NCI-H748 (cell line): ENCODE measurements around the gene HIGD1A.
A peak's percentile ranks its signal among the peaks of the same experiment; 100 is the strongest.

Source experiments
- DNase-seq: peaks from one replicate; lab custom pipeline; 2025; ENCODE audit not compliant: unreplicated experiment; lab: John Stamatoyannopoulos, UW

Gene HIGD1A

DNA sequence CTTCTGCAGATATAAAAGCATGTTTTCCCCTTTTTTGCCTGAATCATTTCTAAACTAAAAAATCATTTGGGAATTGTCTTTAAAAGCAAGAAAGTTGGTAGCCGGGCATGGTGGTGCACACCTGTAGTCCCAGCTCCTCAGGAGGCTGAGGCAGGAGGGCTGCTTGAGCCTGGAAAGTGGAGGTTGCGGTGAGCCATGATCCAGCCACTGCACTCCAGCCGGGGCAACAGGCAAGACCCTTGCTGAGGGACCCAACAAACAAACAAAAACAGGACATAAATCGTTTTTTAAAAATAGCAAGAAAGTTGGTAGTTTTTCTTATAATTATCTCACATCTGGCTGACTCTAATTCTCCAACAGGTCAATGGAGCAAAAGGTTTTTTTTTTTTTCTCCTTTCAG, 2.5 kb downstream of the HIGD1A start:
- no peak for DNase-seq

GRCh38 chr3:42801048-42801620, 3.2 kb downstream of the HIGD1A start:
- no peak for DNase-seq

DNA sequence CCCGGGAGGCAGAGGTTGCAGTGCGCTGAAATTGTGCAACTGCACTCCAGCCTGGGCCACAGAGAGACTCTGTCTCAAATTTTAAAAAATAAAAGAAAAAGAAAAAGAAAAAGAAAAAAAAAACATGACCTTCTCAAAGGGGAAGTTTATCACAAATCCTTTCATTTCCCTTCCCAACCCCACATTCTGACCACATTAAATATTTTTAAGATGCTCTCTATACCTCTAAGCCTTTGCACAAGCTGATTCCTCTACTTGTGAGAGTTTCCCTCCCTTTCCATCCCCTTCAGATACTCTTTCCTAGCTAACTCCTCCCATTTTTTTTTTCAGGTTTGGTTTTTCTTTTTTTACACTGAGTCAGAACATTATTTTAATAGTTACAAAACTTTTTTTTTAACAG, 4.0 kb downstream of the HIGD1A start:
- no peak for DNase-seq

DNA sequence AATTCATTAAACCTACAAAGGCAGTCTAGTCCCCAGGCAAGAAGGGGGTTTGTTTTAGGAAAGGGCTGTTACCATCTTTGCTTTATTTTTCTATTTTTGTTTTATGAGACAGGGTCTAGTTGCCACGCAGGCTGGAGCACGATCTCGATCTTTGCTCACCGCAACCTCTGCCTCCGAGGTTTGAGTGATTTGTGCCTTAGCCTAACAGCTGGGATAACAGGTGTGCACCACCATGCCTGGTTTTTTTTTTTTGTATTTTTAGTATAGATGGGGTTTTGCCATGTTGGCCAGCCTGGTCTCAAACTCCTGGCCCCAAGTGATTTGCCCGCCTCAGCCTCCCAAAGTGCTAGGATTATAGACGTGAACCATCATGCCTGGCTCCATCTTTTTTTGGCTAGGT, 4.9 kb downstream of the HIGD1A start:
- no peak for DNase-seq

DNA sequence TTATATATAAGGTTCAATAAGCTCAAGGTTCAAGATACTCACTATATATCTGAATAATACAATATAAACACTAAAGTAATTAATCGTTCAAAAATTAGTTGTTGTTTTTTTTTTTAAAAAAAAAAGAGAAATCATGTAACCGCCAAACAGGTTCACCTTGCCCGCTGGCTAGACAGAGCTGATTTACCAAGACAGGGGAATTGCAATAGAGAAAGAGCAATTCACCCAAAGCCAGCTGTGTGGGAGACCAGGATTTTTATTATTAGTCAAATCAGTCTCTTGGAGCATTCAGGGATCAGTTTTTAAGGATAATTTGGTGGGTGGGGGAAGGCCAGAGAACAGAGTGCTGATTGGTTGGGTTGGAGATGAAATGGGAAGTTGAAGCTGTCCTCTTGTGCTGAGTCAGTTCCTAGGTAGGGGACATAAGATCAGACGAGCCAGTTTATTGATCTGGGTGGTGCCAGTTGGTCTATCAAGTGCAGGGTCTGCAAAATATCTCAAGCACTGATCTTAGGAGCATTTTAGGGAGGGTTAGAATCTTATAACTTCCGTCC, 7.9 kb downstream of the HIGD1A start:
- DNase-seq: no peak

DNA sequence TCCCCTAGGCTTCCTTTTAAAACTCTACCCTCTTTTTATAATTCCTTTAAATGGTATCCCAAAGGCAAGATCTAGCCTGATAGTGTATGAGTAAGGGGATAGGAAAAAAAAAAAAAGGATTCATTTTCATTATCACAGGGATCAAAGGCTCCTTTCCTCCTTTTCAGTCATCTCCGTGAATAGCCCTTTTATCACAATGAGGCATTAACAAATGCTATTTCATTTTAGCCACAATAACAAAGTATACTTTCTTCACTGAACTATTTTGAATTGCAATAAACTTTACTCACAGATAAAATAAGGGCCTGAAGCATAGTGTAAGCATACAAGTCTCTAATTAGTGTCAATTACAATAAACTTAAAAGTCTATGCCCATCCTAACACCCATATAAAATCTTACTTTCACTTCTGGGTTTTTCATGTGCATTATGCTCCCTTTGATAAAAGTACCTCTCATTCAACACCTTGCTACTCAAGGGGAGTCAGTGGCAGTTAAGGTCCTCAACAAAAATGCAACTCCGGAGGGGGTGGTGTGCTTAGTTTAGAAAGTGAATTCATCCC, 8.6 kb downstream of the HIGD1A start:
- DNase-seq: no peak

DNA sequence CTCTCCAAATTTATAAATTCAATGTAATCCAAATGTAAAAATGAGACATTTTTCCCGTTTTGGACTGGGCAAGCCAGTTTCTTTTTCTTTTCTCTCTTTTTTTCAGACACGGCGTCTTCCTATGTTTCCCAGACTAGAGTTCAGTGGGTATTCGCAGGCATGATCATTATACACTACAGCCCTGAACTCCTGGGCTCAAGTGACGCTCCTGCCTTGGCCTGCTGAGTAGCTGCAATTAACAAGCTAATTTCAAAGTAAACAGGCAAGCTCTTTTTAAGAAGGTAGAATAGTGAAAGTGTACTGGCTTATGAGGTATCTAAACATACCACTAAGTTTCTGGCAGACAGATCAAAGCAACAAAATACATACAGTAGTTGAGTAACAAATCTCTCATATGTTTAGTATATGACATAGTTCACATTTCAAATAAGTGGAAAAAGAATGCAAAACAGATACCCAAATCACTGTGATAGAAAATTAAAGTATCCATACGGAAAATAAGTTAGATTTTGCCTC, 13.5 kb downstream of the HIGD1A start:
- no peak for DNase-seq

- no peak for DNase-seq
Measured at GRCh38 chr3:42786631-42787030, 17.7 kb downstream of the HIGD1A start.

DNA sequence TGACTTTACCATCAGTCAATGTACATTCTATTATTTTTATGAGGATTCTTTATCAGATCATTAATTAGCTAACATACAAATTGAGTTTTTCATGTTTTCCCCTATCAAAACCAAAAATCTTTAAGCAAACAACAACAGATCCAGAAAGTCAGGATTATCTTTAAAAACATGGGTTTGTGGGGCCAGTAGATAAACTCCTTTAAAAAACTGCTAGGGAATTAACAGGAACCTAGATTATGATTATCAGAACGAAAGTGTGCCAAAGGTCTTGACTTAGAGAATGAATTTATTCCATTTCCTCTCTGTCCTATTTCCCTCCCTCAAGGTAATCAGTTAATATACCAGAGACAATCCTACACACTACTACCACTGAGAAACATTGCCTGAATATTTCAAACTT, 18.1 kb downstream of the HIGD1A start:
- DNase-seq: no peak

- peak; percentile 72 for DNase-seq
Measured at GRCh38 chr3:42780892-42781700, 23.2 kb downstream of the HIGD1A start.

DNA sequence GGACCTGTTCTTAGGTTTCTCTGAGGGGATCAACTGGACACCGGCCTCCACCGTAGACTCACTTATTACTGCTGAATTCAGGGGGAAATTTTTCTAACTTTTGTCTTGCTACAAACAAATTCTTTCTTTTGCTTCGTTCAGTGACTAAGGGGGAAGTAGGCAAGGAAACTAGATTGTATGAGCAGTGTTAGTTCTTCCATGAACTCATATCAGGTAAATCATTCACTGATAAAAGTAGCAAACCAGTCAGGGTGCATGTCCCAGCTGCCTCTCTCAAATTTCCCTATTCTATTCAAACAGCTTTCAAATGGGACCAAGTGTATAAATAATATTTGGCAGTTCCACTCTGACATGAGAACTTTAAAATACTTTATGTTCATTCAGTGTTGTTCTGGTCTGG, 23.9 kb downstream of the HIGD1A start:
- no peak for DNase-seq

DNA sequence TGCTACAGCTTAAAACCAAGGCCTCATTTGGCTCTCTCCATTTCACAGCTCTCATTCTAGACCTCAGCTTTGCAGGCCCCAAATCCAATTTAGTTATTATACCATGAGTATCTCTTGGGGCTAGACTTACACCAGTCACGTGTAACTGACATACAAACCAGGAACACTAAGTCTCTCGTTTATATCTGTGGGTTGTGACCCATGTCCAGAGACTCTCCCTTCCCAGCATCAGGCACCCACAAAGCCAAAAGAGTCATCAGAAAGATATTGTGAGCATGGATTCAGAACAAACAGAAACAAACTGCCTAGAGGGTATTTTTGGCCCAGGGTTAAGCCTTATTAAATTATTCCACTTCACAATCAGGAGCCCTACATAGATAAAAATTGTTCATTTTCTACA, 25.6 kb downstream of the HIGD1A start:
- no peak for DNase-seq

GRCh38 chr3:42773409-42773751, 30.9 kb downstream of the HIGD1A start:
- no peak for DNase-seq

DNA sequence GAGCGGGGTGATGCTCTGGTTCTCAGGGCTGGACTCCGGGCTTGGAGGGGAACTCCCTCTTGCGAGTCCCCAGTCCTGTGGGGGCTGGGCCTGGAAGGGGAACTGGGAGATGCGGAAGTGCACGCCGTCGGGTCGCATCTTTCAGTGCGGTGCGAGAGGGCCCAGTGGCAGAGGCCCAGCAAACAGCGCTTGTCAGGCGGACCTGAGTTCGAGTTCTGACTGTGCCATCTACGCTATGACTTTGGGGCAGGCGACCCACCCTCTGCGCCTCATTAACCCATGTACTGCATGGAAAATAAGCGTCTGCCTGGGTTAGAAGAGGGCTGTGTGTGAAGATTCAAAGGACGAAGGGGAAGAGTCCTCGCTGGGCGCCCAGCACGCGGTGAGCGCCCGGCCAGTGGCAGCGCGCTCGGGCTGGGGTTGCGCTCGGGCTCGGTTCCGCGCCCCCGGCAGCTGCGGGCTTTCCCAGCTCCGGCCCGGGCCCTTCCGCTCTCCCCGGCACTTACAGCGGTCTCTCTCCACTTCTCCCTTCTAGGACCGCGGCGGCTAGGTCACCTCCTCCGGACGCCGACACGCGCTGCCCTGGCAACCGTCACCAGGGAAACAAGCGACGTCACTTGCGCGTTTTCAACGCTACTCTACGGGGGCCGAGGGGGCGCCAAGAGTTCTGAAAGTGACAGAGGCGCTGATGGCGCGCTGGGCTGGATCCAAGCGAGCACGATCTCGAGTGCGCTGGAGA, 31.5 kb downstream of the HIGD1A start, which contains the start of gene CCDC13:
Gene CCDC13, minus strand, starts transcription at position 584 of the 739 bp plus-strand sequence. CDS start 14,908 bp downstream, outside the sequence.
- peak; percentile 94 for DNase-seq

GRCh38 chr3:42771271-42771670, 33.0 kb downstream of the HIGD1A start:
- no peak for DNase-seq

DNA sequence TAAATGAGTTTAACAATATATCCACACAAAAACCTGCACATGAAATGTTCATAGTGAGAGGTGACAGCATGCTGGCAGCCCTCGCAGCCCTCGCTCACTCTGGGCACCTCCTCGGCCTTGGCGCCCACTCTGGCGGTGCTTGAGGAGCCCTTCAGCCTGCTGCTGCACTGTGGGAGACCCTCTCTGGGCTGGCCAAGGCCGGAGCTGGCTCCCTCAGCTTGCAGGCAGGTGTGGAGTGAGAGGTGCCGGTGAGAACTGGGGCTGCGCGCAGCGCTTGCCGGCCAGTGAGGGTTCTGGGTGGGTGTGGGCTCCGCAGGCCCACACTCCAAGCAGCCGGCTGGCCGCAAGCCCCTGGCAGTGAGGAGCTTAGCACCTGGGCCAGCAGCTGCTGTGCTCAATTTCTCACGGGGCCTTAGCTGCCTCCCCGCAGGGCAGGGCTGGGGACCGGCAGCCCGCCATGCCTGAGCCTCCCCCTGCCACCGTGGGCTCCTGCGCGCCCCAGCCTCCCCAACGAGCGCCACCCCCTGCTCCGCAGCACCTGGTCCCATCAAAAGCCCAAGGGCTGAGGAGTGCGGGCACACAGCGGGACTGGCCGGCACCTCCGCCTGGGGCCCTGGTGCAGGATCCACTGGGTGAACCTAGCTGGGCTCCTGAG, 34.7 kb downstream of the HIGD1A start:
- no peak for DNase-seq

DNA sequence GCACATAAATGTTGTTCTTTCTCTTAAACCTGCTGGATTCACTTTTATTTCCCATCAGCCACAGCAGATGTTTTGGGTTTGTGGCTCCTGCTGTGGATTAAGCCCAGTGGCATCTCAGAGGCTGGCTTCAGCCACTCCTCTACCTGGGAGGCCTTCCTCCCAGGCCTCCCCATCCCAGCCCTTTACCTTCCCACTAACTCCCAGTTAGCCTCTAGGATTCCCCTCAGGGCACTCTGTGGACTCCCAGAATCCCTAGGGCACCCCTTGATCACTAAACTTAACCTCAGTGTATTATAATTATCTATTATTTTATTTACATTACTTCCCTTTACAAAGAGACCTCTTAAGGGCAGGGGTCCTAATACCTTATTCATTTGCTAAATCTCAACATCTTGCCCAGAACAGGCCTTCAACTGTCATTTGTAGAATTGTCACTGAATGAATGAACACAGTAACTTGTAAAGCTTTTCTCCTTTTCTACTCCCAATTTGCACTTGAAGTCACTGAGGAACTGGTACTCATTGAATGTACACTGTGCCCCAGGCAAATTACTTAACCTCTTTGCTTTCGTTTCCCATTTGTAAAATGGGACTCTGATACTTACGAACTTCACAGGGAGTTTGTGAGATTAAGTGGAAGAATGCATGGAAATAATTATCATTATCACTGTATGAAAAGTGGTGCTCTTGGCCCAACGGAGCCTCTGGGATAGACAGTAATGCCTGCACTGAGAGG, 39.6 kb downstream of the HIGD1A start:
- DNase-seq: no peak

- DNase-seq: no peak
Measured at GRCh38 chr3:42764115-42764514, 40.2 kb downstream of the HIGD1A start.

DNA sequence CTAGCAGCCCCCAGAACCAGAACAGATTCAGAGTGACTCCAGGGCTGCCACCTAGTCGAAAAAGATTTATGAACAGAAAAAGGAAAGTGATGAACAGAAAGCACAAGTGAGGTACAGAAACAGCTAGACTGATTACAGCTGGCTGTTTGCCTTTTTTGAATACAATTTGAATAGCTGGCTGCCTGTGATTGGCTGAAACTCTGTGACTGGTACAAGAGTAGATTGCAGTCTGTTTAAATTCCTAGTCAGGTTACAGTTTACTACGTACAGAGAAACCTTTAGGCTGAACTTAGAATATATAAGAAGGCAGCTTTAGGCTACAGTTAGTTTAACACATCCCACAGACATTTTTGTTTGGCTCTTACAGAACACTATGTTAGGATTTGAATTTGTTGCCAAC, 41.3 kb downstream of the HIGD1A start:
- DNase-seq: no peak
